HCT116 (cell line): ENCODE data around the gene GFY. TPM values are rescaled to one million over a fixed set of nuclear protein-coding genes. Genes with fewer than 3 reads are reported as not detected.

ENCODE experiments used
- ATAC-seq: fragments of 200-7000 bp; cut with Tn5 transposase; 2 replicates; pipeline ENCODE4 v1.9.1; 2020; ENCODE audit warnings: mild to moderate bottlenecking, moderate library complexity
- BruUV-seq: library from RNA; stranded (reverse); fragments of 400-500 nt; replicated peaks from 2 replicates; lab custom pipeline; 2021; lab: Mats Ljungman, UMichigan
- CTCF ChIA-PET: fragments of 300-600 bp; sonication (Branson Sonifier 250); formaldehyde crosslinking; loops from one replicate; lab custom pipeline; 2021; ENCODE audit warnings: antibody characterized with exemption; lab: Charles Lee
- POLR2A ChIA-PET: fragments of 300-600, 350-600 bp; sonication (Branson Sonifier 250); formaldehyde crosslinking; loops from one replicate; lab custom pipeline; 2021; ENCODE audit warnings: antibody characterized with exemption; lab: Charles Lee
- RAD21 ChIA-PET, 2 experiments: fragments of 300-600 bp; sonication (Branson Sonifier 250); formaldehyde crosslinking; loops; one replicate each; lab custom pipeline; 2023; ENCODE audit warnings: low total read pairs in 2 of 2; ENCODE audit not compliant: uncharacterized antibody in 2 of 2, unreplicated experiment in 2 of 2, low non-redundant PET in 1 of 2; lab: Charles Lee
- DNase-seq: peaks from one replicate; pipeline ENCODE4 v3.0.0-alpha.2; 2010; ENCODE audit warnings: low read depth, low spot score
- H2AFZ ChIP-seq: fragments of 200-600 bp; shearing (Covaris generic), sonication (generic); 2 replicates; pipeline ENCODE4 v1.6.1; 2017; ENCODE audit warnings: low read depth, mixed run types, mixed read lengths, antibody characterized with exemption, low read length; ENCODE audit not compliant: poor library complexity, severe bottlenecking
- H3K27ac ChIP-seq: 2 replicates; pipeline ENCODE4 v1.5.1; 2012; ENCODE audit warnings: low read depth, low read length
- H3K27me3 ChIP-seq: fragments of 200-600 bp; sonication (generic); 2 replicates; pipeline ENCODE4 v1.6.1; 2016; ENCODE audit warnings: mixed run types, low read length, mixed read lengths; ENCODE audit not compliant: insufficient read depth
- H3K36me3 ChIP-seq, 2 experiments: fragments of 200-500 bp in 1 of 2; fragments of 200-600 bp in 1 of 2; sonication (Bioruptor generic) in 1 of 2; sonication (generic) in 1 of 2; 2 replicates each; pipeline versions ENCODE4 v1.5.1 to v1.6.1; 2014 to 2016; ENCODE audit warnings: low read length in 2 of 2, inconsistent platforms in 1 of 2, mixed read lengths in 1 of 2, mixed run types in 1 of 2; ENCODE audit not compliant: insufficient read depth in 2 of 2, control insufficient read depth in 1 of 2
- H3K4me1 ChIP-seq, 2 experiments: fragments of 200-600 bp in 1 of 2; sonication (generic) in 1 of 2; 2 replicates each; pipeline versions ENCODE4 v1.5.1 to v1.6.1; 2012 to 2017; ENCODE audit warnings: low read length in 2 of 2, inconsistent platforms in 1 of 2, mild to moderate bottlenecking in 1 of 2, mixed read lengths in 1 of 2, mixed run types in 1 of 2, moderate library complexity in 1 of 2; ENCODE audit not compliant: insufficient read depth in 2 of 2, control insufficient read depth in 1 of 2
- H3K4me2 ChIP-seq: fragments of 200-600 bp; sonication (generic); 2 replicates; pipeline ENCODE4 v1.6.1; 2017; ENCODE audit warnings: mixed run types, low read length, mixed read lengths
- H3K4me3 ChIP-seq, 2 experiments: fragments of 200-600 bp in 1 of 2; sonication (generic) in 1 of 2; replicated peaks in 1 of 2; 2 replicates each; pipeline ENCODE4 v1.5.1; 2011 to 2016; ENCODE audit warnings: low read length in 2 of 2, control low read depth in 1 of 2, low read depth in 1 of 2, mild to moderate bottlenecking in 1 of 2, mixed read lengths in 1 of 2, mixed run types in 1 of 2
- H3K79me2 ChIP-seq: fragments of 200-600 bp; sonication (generic); 2 replicates; pipeline ENCODE4 v1.6.1; 2017; ENCODE audit warnings: mild to moderate bottlenecking, mixed run types, low read length, moderate library complexity, mixed read lengths; ENCODE audit not compliant: insufficient read depth
- H3K9ac ChIP-seq: fragments of 200-600 bp; sonication (generic); 2 replicates; pipeline ENCODE4 v1.6.1; 2016; ENCODE audit warnings: low read length, mixed read lengths
- H3K9me2 ChIP-seq: fragments of 200-600 bp; sonication (generic), shearing (Covaris generic); 2 replicates; pipeline ENCODE4 v1.6.1; 2017; ENCODE audit warnings: mixed run types, mild to moderate bottlenecking, moderate library complexity; ENCODE audit not compliant: insufficient read depth
- H3K9me3 ChIP-seq, 2 experiments: fragments of 200-500 bp in 1 of 2; fragments of 200-600 bp in 1 of 2; sonication (Bioruptor generic) in 1 of 2; sonication (generic) in 1 of 2; 2 replicates each; pipeline ENCODE4 v1.6.1; 2014 to 2017; ENCODE audit warnings: low read length in 2 of 2, mixed read lengths in 2 of 2, inconsistent platforms in 1 of 2, low read depth in 1 of 2, mild to moderate bottlenecking in 1 of 2, mixed run types in 1 of 2, moderate library complexity in 1 of 2; ENCODE audit not compliant: control insufficient read depth in 1 of 2, insufficient read depth in 1 of 2
- H4K20me1 ChIP-seq: fragments of 200-600 bp; sonication (generic), shearing (Covaris generic); 2 replicates; pipeline ENCODE4 v1.6.1; 2017; ENCODE audit warnings: mixed run types, mild to moderate bottlenecking, moderate library complexity; ENCODE audit not compliant: insufficient read depth
- ATF3 ChIP-seq: IDR thresholded peaks from 2 replicates; pipeline ENCODE4 v1.6.1; 2012
- CBX3 ChIP-seq: IDR thresholded peaks from 2 replicates; pipeline ENCODE4 v1.6.1; 2012; ENCODE audit warnings: low read depth
- CEBPB ChIP-seq: IDR thresholded peaks from 2 replicates; pipeline ENCODE4 v1.6.1; 2012; ENCODE audit warnings: low read depth
- EGR1 ChIP-seq: IDR thresholded peaks from 2 replicates; pipeline ENCODE4 v1.6.1; 2012; ENCODE audit warnings: low read depth
- EZH2 ChIP-seq: fragments of 200-600 bp; sonication (generic); IDR thresholded peaks from 2 replicates; pipeline ENCODE4 v1.6.1; 2017; ENCODE audit warnings: antibody characterized with exemption, mixed run types
- FOSL1 ChIP-seq: IDR thresholded peaks from 2 replicates; pipeline ENCODE4 v1.6.1; 2012; ENCODE audit warnings: low read depth
- JUND ChIP-seq: IDR thresholded peaks from 2 replicates; pipeline ENCODE4 v1.6.1; 2012
- MAX ChIP-seq: IDR thresholded peaks from 2 replicates; pipeline ENCODE4 v1.6.1; 2012
- POLR2A ChIP-seq: IDR thresholded peaks from 2 replicates; pipeline ENCODE4 v1.7.0; 2011; ENCODE audit warnings: borderline replicate concordance; ENCODE audit not compliant: insufficient read depth, insufficient read length; ENCODE audit errors: extremely low read depth
- POLR2AphosphoS5 ChIP-seq: IDR thresholded peaks from 2 replicates; pipeline ENCODE4 v1.6.1; 2011; ENCODE audit warnings: mild to moderate bottlenecking, low read depth, low read length, moderate library complexity
- REST ChIP-seq: IDR thresholded peaks from 2 replicates; pipeline ENCODE4 v1.6.1; 2012; ENCODE audit warnings: low read depth
- SIN3A ChIP-seq: IDR thresholded peaks from 2 replicates; pipeline ENCODE4 v1.6.1; 2012; ENCODE audit warnings: low read depth
- SP1 ChIP-seq: IDR thresholded peaks from 2 replicates; pipeline ENCODE4 v1.6.1; 2012; ENCODE audit warnings: low read depth
- SRF ChIP-seq: IDR thresholded peaks from 2 replicates; pipeline ENCODE4 v1.6.1; 2012; ENCODE audit warnings: low read depth
- TCF7L2 ChIP-seq: IDR thresholded peaks from 2 replicates; pipeline ENCODE4 v1.7.0; 2011; ENCODE audit warnings: borderline replicate concordance, inconsistent platforms; ENCODE audit not compliant: insufficient read depth, insufficient read length; ENCODE audit errors: extremely low read depth
- ZBTB33 ChIP-seq: IDR thresholded peaks from 2 replicates; pipeline ENCODE4 v1.6.1; 2011; ENCODE audit warnings: mild to moderate bottlenecking, low read length, moderate library complexity; ENCODE audit not compliant: insufficient replicate concordance; ENCODE audit errors: extremely low read depth
- ZFX ChIP-seq: fragments of 450-650 bp; IDR thresholded peaks from 2 replicates; pipeline ENCODE4 v1.6.1; 2017
- ZNF274 ChIP-seq: fragments of 200-500 bp; sonication (Bioruptor generic); IDR thresholded peaks from 2 replicates; pipeline ENCODE4 v1.6.1; 2014; ENCODE audit warnings: mild to moderate bottlenecking, low read depth, low read length, inconsistent platforms
- intact Hi-C: fragments of 100-400 bp; cut with micrococcal nuclease; formaldehyde crosslinking; loops from 2 replicates; pipeline ENCODE4 v1.10.0; 2022
- total RNA-seq: library from RNA; stranded (reverse); gene quantifications from one replicate; pipeline ENCODE4 v1.2.1, GENCODE V29; 2021; ENCODE audit not compliant: unreplicated experiment
- TF ChIP-seq, protein P1 (sequence below), 3 experiments: fragments of 200-600 bp in 1 of 3; sonication (generic) in 1 of 3; IDR thresholded peaks in 2 of 3; conservative IDR thresholded peaks in 1 of 3; 2 replicates each; pipeline ENCODE4 v1.5.1; 2012 to 2017; ENCODE audit warnings: low read depth in 2 of 3, low read length in 2 of 3, antibody characterized with exemption in 1 of 3, borderline replicate concordance in 1 of 3, control low read depth in 1 of 3, mild to moderate bottlenecking in 1 of 3, mixed read lengths in 1 of 3, mixed run types in 1 of 3, moderate library complexity in 1 of 3; ENCODE audit not compliant: insufficient read depth in 1 of 3

Gene GFY
- total RNA-seq, 1 experiment from 2014 or later: 2.6 TPM

DNA sequence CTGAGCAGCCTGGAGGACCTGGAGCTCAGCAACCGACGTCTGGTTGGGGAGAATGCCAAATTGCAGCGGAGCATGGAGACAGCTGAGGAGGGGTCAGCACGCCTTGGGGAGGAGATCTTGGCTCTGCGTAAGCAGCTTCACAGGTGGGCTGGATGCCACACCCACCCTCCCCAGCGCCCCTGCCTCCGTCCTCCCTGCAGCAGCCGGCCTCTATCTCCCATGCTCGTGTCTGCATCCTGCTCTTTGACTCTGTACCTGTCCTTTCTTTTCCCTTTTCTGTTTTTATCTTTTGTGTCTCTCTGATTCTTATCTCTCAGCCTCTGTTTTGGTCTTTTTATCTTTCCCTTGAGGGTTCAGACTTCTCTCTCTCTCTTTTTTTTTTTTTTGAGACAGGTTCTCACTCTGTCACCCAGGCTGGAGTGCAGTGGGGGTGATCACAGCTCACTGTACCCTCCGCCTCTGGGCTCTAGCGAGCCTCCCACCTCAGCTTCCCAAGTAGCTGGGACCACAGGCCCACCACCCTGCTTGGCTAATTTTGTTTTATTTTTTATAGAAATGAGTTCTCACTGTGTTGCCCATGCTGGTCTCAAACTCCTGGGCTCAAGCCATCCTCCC, 27.1 kb upstream of the GFY start:
- CTCF ChIA-PET: no interaction called here
- DNase-seq (no peak), ATAC-seq (no peak)
- RAD21 ChIA-PET: no interaction called here
- Histone ChIP-seq H3K9ac (no peak overlapping the region), H3K79me2 (no peaks in the 10 kb centered on the region), H3K9me3 (no peaks in the 10 kb centered on the region), H2AFZ (no peak overlapping the region), H3K4me2 (no peak overlapping the region), H3K4me1 (no peaks in the 10 kb centered on the region), H3K27ac (no peak overlapping the region), H4K20me1 (no peaks in the 10 kb centered on the region), H3K36me3 (no peaks in the 10 kb centered on the region), H3K27me3 (no peaks in the 10 kb centered on the region), H3K9me2 (no peaks in the 10 kb centered on the region), H3K4me3 (no peak overlapping the region)
- BruUV-seq: no TSS peak
- no peak for TF ChIP-seq POLR2A
- no peak for TF ChIP-seq SP1
- no peak for TF ChIP-seq CBX3
- TF ChIP-seq ZFX: no peak
- TF ChIP-seq EGR1: no peak
- no peak for TF ChIP-seq ZNF274
- no peak for TF ChIP-seq JUND
- no peak for TF ChIP-seq SIN3A
- TF ChIP-seq EZH2: no peak
- no peak for TF ChIP-seq ATF3
- no peak for TF ChIP-seq CEBPB
- TF ChIP-seq MAX: no peak
- TF ChIP-seq, protein P1, sequence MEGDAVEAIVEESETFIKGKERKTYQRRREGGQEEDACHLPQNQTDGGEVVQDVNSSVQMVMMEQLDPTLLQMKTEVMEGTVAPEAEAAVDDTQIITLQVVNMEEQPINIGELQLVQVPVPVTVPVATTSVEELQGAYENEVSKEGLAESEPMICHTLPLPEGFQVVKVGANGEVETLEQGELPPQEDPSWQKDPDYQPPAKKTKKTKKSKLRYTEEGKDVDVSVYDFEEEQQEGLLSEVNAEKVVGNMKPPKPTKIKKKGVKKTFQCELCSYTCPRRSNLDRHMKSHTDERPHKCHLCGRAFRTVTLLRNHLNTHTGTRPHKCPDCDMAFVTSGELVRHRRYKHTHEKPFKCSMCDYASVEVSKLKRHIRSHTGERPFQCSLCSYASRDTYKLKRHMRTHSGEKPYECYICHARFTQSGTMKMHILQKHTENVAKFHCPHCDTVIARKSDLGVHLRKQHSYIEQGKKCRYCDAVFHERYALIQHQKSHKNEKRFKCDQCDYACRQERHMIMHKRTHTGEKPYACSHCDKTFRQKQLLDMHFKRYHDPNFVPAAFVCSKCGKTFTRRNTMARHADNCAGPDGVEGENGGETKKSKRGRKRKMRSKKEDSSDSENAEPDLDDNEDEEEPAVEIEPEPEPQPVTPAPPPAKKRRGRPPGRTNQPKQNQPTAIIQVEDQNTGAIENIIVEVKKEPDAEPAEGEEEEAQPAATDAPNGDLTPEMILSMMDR (IDR thresholded peaks at IDR 0.05 in 2 of 3, conservative IDR thresholded peaks at IDR 0.05 in 1 of 3; ENCODE audit: borderline replicate concordance in 1 of 3, insufficient read depth in 1 of 3, low read depth in 2 of 3, low read length in 2 of 3): no peak
- no peak for TF ChIP-seq ZBTB33
- TF ChIP-seq REST: no peak
- no peak for TF ChIP-seq POLR2AphosphoS5
- TF ChIP-seq TCF7L2: no peak
- TF ChIP-seq SRF: no peak
- TF ChIP-seq FOSL1: no peak
- intact Hi-C loops: no loop called here
- POLR2A ChIA-PET: interaction anchor here (1.2 kb wide), 1 partner anchor 55 kb away, joined by 3 read pairs; the partner anchor contains the start of gene ALDH16A1
